RWPE2 (cell line): ENCODE data around the gene SH3GL2.

Source experiments
- ATAC-seq: fragments of 200-7000 bp; cut with Tn5 transposase; 3 replicates; pipeline ENCODE4 v1.9.1; 2021; ENCODE audit warnings: low read depth
- DNase-seq: peaks from one replicate; pipeline ENCODE4 v3.0.0-alpha.2; 2020; ENCODE audit warnings: low spot score
- H3K27ac ChIP-seq: fragments of 450-650 bp; 2 replicates; pipeline ENCODE4 v1.5.1; 2017; ENCODE audit warnings: mild to moderate bottlenecking; ENCODE audit not compliant: poor library complexity, severe bottlenecking
- H3K27me3 ChIP-seq: fragments of 250-450 bp; sonication (Bioruptor Pico); 2 replicates; pipeline ENCODE4 v1.5.1; 2021; ENCODE audit warnings: mild to moderate bottlenecking, moderate library complexity; ENCODE audit not compliant: insufficient read depth, poor library complexity, severe bottlenecking
- H3K36me3 ChIP-seq: fragments of 250-450 bp; sonication (Bioruptor Pico); 2 replicates; pipeline ENCODE4 v1.5.1; 2020; ENCODE audit warnings: low read depth, mild to moderate bottlenecking, moderate library complexity
- H3K4me1 ChIP-seq: fragments of 250-450 bp; sonication (Bioruptor Pico); 2 replicates; pipeline ENCODE4 v1.5.1; 2021; ENCODE audit warnings: mild to moderate bottlenecking, moderate library complexity; ENCODE audit not compliant: insufficient read depth, poor library complexity, severe bottlenecking
- H3K4me3 ChIP-seq: fragments of 250-450 bp; sonication (Bioruptor Pico); 2 replicates; pipeline ENCODE4 v1.5.1; 2021; ENCODE audit warnings: mild to moderate bottlenecking, moderate library complexity; ENCODE audit not compliant: severe bottlenecking
- H3K9me3 ChIP-seq: fragments of 250-450 bp; sonication (Bioruptor Pico); 2 replicates; pipeline ENCODE4 v1.5.1; 2021; ENCODE audit warnings: mild to moderate bottlenecking, moderate library complexity; ENCODE audit not compliant: severe bottlenecking
- CTCF ChIP-seq: fragments of 450-650 bp; IDR thresholded peaks from one replicate; pipeline ENCODE4 v1.5.1; 2017; ENCODE audit warnings: mild to moderate bottlenecking, moderate library complexity; ENCODE audit not compliant: poor library complexity, severe bottlenecking

The SH3GL2 gene

DNA sequence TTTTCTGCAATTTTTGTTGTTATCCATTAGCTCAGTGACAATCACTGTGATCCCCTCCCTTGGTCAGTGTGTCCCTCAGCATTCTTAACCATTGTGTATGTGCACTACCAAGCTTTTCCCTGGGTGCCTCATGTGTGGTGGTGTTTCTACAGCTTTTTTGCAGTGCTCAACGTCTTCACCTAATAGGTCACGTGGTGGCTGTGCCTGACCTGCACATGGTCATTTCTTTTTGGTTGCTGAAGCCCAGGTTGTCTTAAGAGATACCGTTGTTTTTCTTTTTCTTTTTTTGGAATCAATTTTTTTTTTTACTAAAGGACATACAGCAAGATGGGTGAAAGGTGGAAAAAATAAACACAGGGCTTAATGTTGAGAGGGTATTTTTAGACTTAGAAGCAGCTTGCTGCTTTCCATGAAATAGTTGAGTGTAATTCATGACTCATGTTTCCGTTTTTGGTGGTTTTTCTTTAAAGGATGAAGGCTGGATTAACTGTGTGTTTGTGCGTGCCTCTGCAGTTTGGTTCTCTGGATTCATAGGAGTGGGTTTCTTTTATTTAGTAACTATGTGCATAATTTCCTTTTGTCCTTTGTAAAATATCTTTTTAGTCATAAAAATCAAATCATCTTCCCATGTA, 22.2 kb downstream of the SH3GL2 start:
- no peaks in the 10 kb centered on the region for H3K9me3 ChIP-seq
- DNase-seq (no peak), ATAC-seq (no peak)
- TF ChIP-seq CTCF, result no peak
- peaks cover 15% of the 10 kb centered on the region for H3K27me3 ChIP-seq
- H3K4me1 ChIP-seq, result no peaks in the 10 kb centered on the region
- H3K27ac ChIP-seq, result no peak overlapping the region
- no peak overlapping the region for H3K4me3 ChIP-seq
- no peaks in the 10 kb centered on the region for H3K36me3 ChIP-seq

- Histone ChIP-seq H3K4me3 (no peak overlapping the region), H3K27me3 (peaks cover 11% of the 10 kb centered on the region), H3K27ac (no peak overlapping the region), H3K36me3 (no peaks in the 10 kb centered on the region), H3K9me3 (no peaks in the 10 kb centered on the region), H3K4me1 (no peaks in the 10 kb centered on the region)
- no peak for DNase-seq
- ATAC-seq, result no peak
- no peak for TF ChIP-seq CTCF
These were observed 25.7 kb downstream of the SH3GL2 start for GRCh38 chr9:17604556-17604955.

GRCh38 chr9:17609312-17610005, 30.6 kb downstream of the SH3GL2 start:
- no peak for TF ChIP-seq CTCF
- ATAC-seq, result no peak
- Histone ChIP-seq H3K4me3 (no peak overlapping the region), H3K27me3 (peaks cover 12% of the 10 kb centered on the region), H3K4me1 (no peaks in the 10 kb centered on the region), H3K36me3 (no peaks in the 10 kb centered on the region), H3K9me3 (no peaks in the 10 kb centered on the region), H3K27ac (no peak overlapping the region)
- no peak for DNase-seq

- no peak for TF ChIP-seq CTCF
- DNase-seq (no peak), ATAC-seq (no peak)
- H3K27ac ChIP-seq, result no peak overlapping the region
- H3K36me3 ChIP-seq, result no peaks in the 10 kb centered on the region
- H3K4me3 ChIP-seq, result no peak overlapping the region
- peaks cover 12% of the 10 kb centered on the region for H3K27me3 ChIP-seq
- H3K4me1 ChIP-seq, result no peaks in the 10 kb centered on the region
- H3K9me3 ChIP-seq, result no peaks in the 10 kb centered on the region
These were observed 32.5 kb downstream of the SH3GL2 start for GRCh38 chr9:17611342-17611741.

- H3K4me3 ChIP-seq, result no peak overlapping the region
- ATAC-seq (no peak), DNase-seq (no peak)
- no peaks in the 10 kb centered on the region for H3K36me3 ChIP-seq
- no peaks in the 10 kb centered on the region for H3K9me3 ChIP-seq
- no peak for TF ChIP-seq CTCF
- no peaks in the 10 kb centered on the region for H3K4me1 ChIP-seq
- H3K27ac ChIP-seq, result no peak overlapping the region
- peaks cover 12% of the 10 kb centered on the region for H3K27me3 ChIP-seq
These were observed 33.1 kb downstream of the SH3GL2 start for GRCh38 chr9:17611917-17612316.
